Prostate gland (tissue), 2 donors: Measurements from ENCODE around the gene ARHGAP40. TPM values are rescaled to one million over a fixed set of nuclear protein-coding genes. Genes with fewer than 3 reads are reported as not detected.

Experiments
- DNase-seq: peaks from one replicate; pipeline ENCODE4 v3.0.0-alpha.2; 2019; ENCODE audit warnings: low spot score
- H3K27ac ChIP-seq, 2 donors: fragments of 200-600 bp; sonication (generic); 2 replicates each; pipeline ENCODE4 v1.5.1; 2017 to 2019
- H3K27me3 ChIP-seq: fragments of 200-600 bp; sonication (generic); replicated peaks from 2 replicates; pipeline ENCODE4 v1.5.1; 2019; ENCODE audit not compliant: insufficient read depth
- H3K36me3 ChIP-seq, 2 donors: fragments of 200-600 bp; sonication (generic); 1 replicate in 1 of 2; 2 replicates in 1 of 2; pipeline versions ENCODE4 v1.5.1 to v1.8.1; 2017 to 2019
- H3K4me1 ChIP-seq: fragments of 200-600 bp; sonication (generic); replicated peaks from 2 replicates; pipeline ENCODE4 v1.5.1; 2019
- H3K4me3 ChIP-seq, 2 donors: fragments of 200-600 bp; sonication (generic); 2 replicates each; pipeline ENCODE4 v1.5.1; 2017 to 2019
- H3K9me3 ChIP-seq: fragments of 200-600 bp; sonication (generic); 2 replicates; pipeline ENCODE4 v1.5.1; 2017
- POLR2A ChIP-seq: fragments of 450-650 bp; IDR thresholded peaks from one replicate; pipeline ENCODE4 v1.6.1; 2016; ENCODE audit warnings: antibody characterized with exemption, mild to moderate bottlenecking
- POLR2AphosphoS5 ChIP-seq: sonication (generic); formaldehyde crosslinking; IDR thresholded peaks from one replicate; pipeline ENCODE4 v1.6.1; 2017; ENCODE audit warnings: antibody characterized with exemption
- whole genome bisulfite sequencing: methylation state at CpG from one replicate; pipeline ENCODE4 v1.1.5; 2018; 5-methylcytosine and 5-hydroxymethylcytosine counted together
- intact Hi-C: fragments of 100-400 bp; cut with DNase I; formaldehyde crosslinking; loops from one replicate; pipeline ENCODE4 v1.14.2; 2022
- total RNA-seq, 2 donors: library from RNA; depleted of rRNA; stranded (reverse); fragments of >200 nt; gene quantifications; one replicate each; pipeline ENCODE4 v1.1.0, GENCODE V29; 2016
- TF ChIP-seq, protein P1 (sequence below), 4 experiments: fragments of 200-600 bp in 2 of 4; fragments of 450-650 bp in 2 of 4; sonication (generic) in 2 of 4; IDR thresholded peaks; 1 replicate in 3 of 4; 2 replicates in 1 of 4; pipeline ENCODE4 v1.5.1; 2016 to 2019; ENCODE audit warnings: antibody characterized with exemption in 4 of 4, mild to moderate bottlenecking in 2 of 4, moderate library complexity in 2 of 4

The ARHGAP40 gene
- total RNA-seq, 2 donors from 2014 or later = 0.85 to 4.5 TPM

DNA sequence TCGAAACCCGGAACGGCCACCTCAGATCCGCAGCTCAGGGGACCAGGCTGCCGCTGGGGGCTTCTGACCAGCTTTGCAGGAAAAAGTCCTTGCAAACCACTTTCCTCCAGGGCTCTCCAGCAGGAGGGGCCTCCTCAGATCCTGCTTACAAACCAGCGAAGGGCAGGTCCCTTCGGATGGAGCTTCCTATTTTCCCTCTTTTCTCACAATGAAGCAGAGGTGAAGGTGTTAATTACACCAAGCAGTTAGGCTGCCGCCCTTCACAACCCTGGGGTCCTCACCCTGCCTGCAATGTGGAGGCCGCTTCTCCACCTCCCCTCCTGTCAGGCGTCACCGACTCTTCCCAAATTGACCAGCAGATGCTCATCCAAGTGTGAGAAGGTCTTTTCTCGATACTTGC lies 5.7 kb downstream of the ARHGAP40 start:
- DNase-seq = no peak
- no peaks in the 10 kb centered on the region for H3K9me3 ChIP-seq
- H3K36me3 ChIP-seq = no peaks in the 10 kb centered on the region
- H3K4me1 ChIP-seq = no peaks in the 10 kb centered on the region
- intact Hi-C loops = no loop called here
- H3K27ac ChIP-seq = no peak overlapping the region
- 55% methylated on average over 12 of the region's 12 CpGs for WGBS
- no peaks in the 10 kb centered on the region for H3K27me3 ChIP-seq
- TF ChIP-seq POLR2A (no peak), POLR2AphosphoS5 (no peak)
- TF ChIP-seq, protein P1, sequence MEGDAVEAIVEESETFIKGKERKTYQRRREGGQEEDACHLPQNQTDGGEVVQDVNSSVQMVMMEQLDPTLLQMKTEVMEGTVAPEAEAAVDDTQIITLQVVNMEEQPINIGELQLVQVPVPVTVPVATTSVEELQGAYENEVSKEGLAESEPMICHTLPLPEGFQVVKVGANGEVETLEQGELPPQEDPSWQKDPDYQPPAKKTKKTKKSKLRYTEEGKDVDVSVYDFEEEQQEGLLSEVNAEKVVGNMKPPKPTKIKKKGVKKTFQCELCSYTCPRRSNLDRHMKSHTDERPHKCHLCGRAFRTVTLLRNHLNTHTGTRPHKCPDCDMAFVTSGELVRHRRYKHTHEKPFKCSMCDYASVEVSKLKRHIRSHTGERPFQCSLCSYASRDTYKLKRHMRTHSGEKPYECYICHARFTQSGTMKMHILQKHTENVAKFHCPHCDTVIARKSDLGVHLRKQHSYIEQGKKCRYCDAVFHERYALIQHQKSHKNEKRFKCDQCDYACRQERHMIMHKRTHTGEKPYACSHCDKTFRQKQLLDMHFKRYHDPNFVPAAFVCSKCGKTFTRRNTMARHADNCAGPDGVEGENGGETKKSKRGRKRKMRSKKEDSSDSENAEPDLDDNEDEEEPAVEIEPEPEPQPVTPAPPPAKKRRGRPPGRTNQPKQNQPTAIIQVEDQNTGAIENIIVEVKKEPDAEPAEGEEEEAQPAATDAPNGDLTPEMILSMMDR (IDR thresholded peaks at IDR 0.05) = no peak
- H3K4me3 ChIP-seq = no peak overlapping the region

DNA sequence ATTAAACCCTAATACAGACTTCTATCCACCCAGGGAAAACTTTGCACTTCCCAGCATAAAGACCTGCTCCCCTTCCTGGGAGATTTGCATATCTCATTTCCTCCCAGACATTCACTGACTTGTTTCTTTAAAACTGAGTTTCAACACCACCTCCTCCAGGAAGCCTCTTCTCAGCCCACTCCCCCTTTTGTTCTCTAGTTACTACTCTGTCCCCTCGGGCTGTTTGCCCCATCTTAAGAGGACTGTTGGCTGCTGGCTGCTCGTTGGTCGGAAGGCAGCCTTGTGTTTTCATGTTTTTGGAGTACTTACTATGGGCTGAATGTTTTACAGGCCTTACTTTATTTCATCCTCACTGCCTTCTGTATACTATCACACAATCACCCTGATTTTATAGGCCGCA lies 6.6 kb downstream of the ARHGAP40 start:
- no peaks in the 10 kb centered on the region for H3K36me3 ChIP-seq
- no peak overlapping the region for H3K27ac ChIP-seq
- WGBS = 69% methylated on average over 4 of the region's 4 CpGs
- no peak overlapping the region for H3K4me3 ChIP-seq
- DNase-seq = no peak
- TF ChIP-seq, protein P1 (IDR thresholded peaks at IDR 0.05) = no peak
- no peak for TF ChIP-seq POLR2A
- no peak for TF ChIP-seq POLR2AphosphoS5
- intact Hi-C loops = no loop called here
- H3K9me3 ChIP-seq = no peaks in the 10 kb centered on the region
- no peaks in the 10 kb centered on the region for H3K27me3 ChIP-seq
- no peaks in the 10 kb centered on the region for H3K4me1 ChIP-seq

DNA sequence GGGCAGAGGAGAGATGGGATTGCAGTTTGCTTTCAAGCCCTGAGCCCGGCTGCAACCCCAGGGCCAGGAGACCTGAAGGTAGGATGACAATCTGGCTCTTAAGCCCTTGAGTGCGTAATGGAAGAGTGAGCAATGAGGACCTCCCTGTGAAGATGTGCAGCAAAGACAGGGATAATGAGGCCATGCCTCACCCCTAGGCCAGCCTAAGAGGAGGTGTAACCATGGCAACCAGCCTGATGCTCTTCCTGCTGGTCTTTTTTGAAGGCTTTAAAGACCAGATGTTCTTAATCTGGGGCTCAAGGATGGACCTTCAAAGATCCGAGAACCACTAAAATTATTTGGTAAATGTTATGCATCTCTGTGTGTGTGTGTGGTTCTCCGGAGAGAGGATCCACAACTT lies 8.2 kb downstream of the ARHGAP40 start:
- TF ChIP-seq POLR2AphosphoS5 = no peak
- TF ChIP-seq, protein P1 (IDR thresholded peaks at IDR 0.05) = no peak
- no peak for TF ChIP-seq POLR2A
- Histone ChIP-seq H3K36me3 (no peaks in the 10 kb centered on the region), H3K4me3 (no peak overlapping the region), H3K4me1 (no peaks in the 10 kb centered on the region), H3K27me3 (no peaks in the 10 kb centered on the region), H3K27ac (no peak overlapping the region), H3K9me3 (no peaks in the 10 kb centered on the region)
- no peak for DNase-seq
- 85% methylated on average over 4 of the region's 4 CpGs for WGBS
- intact Hi-C loops = no loop called here

DNA sequence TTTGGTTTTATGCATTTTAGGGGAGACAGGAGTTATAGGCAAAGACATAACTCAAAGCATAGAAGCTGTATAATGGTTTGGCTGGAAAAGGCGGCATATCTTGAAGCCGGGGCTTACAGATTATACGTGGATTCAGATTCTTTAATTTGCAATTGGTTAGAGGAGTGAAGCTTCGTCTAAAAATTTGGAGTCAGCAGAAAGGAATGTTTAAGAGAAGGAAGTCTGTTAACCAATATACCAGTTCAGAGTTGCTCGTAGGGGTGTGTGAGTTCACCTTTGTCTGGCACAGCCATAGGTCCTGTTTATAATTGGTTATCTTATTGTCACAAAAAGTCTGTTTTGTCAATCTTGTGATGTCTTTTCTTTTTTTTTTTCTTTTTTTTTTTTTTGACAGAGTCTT lies 8.9 kb downstream of the ARHGAP40 start:
- TF ChIP-seq POLR2AphosphoS5 = no peak
- TF ChIP-seq, protein P1 (IDR thresholded peaks at IDR 0.05) = no peak
- TF ChIP-seq POLR2A = no peak
- no peak for DNase-seq
- no peak overlapping the region for H3K4me3 ChIP-seq
- H3K9me3 ChIP-seq = no peaks in the 10 kb centered on the region
- no peak overlapping the region for H3K27ac ChIP-seq
- WGBS = 68% methylated on average over 5 of the region's 5 CpGs
- intact Hi-C loops = no loop called here
- H3K27me3 ChIP-seq = no peaks in the 10 kb centered on the region
- H3K4me1 ChIP-seq = no peaks in the 10 kb centered on the region
- H3K36me3 ChIP-seq = no peaks in the 10 kb centered on the region

DNA sequence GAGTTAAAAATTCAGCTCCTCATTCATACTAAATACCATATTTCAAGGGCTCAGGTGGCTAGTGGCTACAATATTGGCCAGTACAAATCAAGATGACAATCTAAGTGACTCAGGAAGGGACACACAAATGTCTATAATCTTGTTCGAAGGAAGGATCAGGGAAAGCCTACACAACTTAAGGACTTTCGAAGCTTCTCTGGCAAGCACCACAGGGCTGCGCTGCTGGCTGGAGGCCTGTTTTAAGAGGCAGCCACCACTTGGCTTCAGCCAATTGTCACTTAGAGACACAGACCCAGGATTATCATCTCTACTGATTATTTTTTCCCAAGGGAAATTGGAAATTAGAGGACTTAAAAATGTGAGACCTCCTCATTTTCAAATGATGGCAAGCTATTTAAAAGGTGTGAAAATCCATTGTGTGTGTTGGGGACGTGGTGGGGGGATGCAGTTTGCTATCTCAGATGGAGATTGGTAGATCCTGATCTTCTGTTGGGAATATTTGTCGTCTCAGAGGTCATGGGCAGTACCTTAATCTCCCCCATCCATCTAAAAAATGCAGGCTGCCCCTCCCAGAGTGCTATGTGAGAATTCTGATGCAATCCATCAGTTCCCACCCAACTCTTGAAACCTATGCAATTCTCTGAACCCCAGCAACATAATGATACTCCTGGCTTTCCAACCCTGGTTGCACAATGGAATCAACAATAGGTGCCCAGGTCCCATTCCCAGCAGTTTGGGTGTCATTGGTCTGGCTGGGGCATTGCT lies 11.3 kb downstream of the ARHGAP40 start:
- no peak for TF ChIP-seq POLR2A
- H3K4me1 ChIP-seq = no peaks in the 10 kb centered on the region
- intact Hi-C loops = no loop called here

More for the DNA sequence above, 11.3 kb downstream of the ARHGAP40 start:
- H3K27ac ChIP-seq = no peak overlapping the region
- DNase-seq = no peak
- H3K9me3 ChIP-seq = no peaks in the 10 kb centered on the region
- H3K27me3 ChIP-seq = no peaks in the 10 kb centered on the region
- no peaks in the 10 kb centered on the region for H3K36me3 ChIP-seq
- no peak overlapping the region for H3K4me3 ChIP-seq
- WGBS = 69% methylated on average over 5 of the region's 5 CpGs
